Measurements from ENCODE around the gene SPACA6. TPM values are rescaled to one million over a fixed set of nuclear protein-coding genes. Genes with fewer than 3 reads are reported as not detected.

The SPACA6 gene
- total and polyA plus RNA-seq, 4 donors: 0.92 to 2.5 (median 1.3) TPM

DNA sequence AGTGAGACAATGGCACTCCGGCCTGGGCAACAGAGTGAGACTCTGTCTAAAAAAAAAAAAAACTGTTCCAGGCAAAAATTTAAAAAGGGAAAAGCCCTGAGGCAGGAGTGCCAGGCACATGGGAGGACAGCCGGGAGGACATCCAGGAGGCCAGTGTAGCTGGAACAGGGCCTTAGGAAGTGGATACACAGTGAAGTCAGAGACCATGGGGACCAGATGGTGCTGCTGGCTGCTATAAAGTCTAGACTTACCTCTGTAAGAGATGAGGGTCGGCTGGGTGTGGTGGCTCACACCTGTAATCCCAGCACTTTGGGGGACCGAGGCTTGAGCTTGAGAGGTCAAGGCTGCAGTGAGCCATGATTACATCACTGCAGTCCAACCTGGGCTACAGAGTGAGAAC, 15.7 kb downstream of the SPACA6 start:
- H3K36me3 ChIP-seq (ENCODE audit: control insufficient read depth in 4 of 4, insufficient read depth in 3 of 4, low read depth in 1 of 4, low read length in 3 of 4): no peaks in the 10 kb centered on the region
- no peak overlapping the region for H3K9ac ChIP-seq (ENCODE audit: low read depth in 1 of 2, low read length in 2 of 2)
- no peak for DNase-seq (ENCODE audit: low spot score)
- peaks cover 0 to 3% (median 0%) of the 10 kb centered on the region in 4 donors for H3K4me1 ChIP-seq (ENCODE audit: control insufficient read depth in 4 of 4, insufficient read depth in 4 of 4, low read length in 3 of 4)
- H3K9me3 ChIP-seq (ENCODE audit: control insufficient read depth in 4 of 4, low read length in 3 of 4): no peaks in the 10 kb centered on the region
- WGBS: 78% methylated on average over 4 of the region's 4 CpGs
- TF ChIP-seq, protein P1, sequence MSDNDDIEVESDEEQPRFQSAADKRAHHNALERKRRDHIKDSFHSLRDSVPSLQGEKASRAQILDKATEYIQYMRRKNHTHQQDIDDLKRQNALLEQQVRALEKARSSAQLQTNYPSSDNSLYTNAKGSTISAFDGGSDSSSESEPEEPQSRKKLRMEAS (IDR thresholded peaks at IDR 0.05): no peak
- TF ChIP-seq, protein P2, sequence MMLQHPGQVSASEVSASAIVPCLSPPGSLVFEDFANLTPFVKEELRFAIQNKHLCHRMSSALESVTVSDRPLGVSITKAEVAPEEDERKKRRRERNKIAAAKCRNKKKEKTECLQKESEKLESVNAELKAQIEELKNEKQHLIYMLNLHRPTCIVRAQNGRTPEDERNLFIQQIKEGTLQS (IDR thresholded peaks at IDR 0.05): no peak
- no peak for TF ChIP-seq HNF4A (conservative IDR thresholded peaks at IDR 0.05)
- TF ChIP-seq FOXA2 (IDR thresholded peaks at IDR 0.05): no peak
- TF ChIP-seq RXRA (IDR thresholded peaks at IDR 0.05): no peak
- TF ChIP-seq RAD21 (IDR thresholded peaks at IDR 0.05): no peak
- no peak for TF ChIP-seq YY1 (IDR thresholded peaks at IDR 0.05)
- no peak overlapping the region for H3K27ac ChIP-seq (ENCODE audit: low read depth in 1 of 2, low read length in 2 of 2)
- no peaks in the 10 kb centered on the region for H3K27me3 ChIP-seq (ENCODE audit: control insufficient read depth in 4 of 4, insufficient read depth in 4 of 4, low read length in 3 of 4)
- no peak overlapping the region for H3K4me3 ChIP-seq (ENCODE audit: low read depth in 1 of 3, low read length in 3 of 3)

DNA sequence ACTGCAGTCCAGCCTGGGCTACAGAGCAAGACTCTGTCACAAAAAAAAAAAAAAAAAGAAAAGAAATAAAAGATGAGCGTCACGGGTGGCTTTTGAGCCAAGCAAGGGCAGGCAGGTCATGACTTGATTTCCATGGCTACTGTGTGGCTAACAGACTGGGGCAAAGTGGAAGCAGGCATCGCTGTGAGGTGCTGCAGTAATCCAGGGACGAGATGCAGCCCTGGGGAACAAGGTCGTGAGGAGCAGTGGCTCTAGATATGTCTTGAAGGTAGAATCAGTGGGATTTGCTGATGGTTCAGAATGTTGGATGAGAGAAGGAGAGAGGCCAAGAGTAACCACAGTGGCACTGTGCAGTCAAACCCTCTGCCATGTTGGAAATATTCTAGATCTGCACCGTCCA, 16.4 kb downstream of the SPACA6 start:
- WGBS: 73% methylated on average over 6 of the region's 6 CpGs
- H3K4me3 ChIP-seq (ENCODE audit: low read depth in 1 of 3, low read length in 3 of 3): no peak overlapping the region
- no peak for DNase-seq (ENCODE audit: low spot score)
- no peaks in the 10 kb centered on the region for H3K27me3 ChIP-seq (ENCODE audit: control insufficient read depth in 4 of 4, insufficient read depth in 4 of 4, low read length in 3 of 4)
- no peaks in the 10 kb centered on the region for H3K4me1 ChIP-seq (ENCODE audit: control insufficient read depth in 4 of 4, insufficient read depth in 4 of 4, low read length in 3 of 4)
- H3K9ac ChIP-seq (ENCODE audit: low read depth in 1 of 2, low read length in 2 of 2): no peak overlapping the region
- H3K27ac ChIP-seq (ENCODE audit: low read depth in 1 of 2, low read length in 2 of 2): no peak overlapping the region
- TF ChIP-seq GABPA (IDR thresholded peaks at IDR 0.05 in 1 of 2, conservative IDR thresholded peaks at IDR 0.05 in 1 of 2): no peak
- TF ChIP-seq, protein P2 (IDR thresholded peaks at IDR 0.05): no peak
- TF ChIP-seq NR2F2 (IDR thresholded peaks at IDR 0.05): no peak
- H3K9me3 ChIP-seq (ENCODE audit: control insufficient read depth in 4 of 4, low read length in 3 of 4): no peaks in the 10 kb centered on the region
- H3K36me3 ChIP-seq (ENCODE audit: control insufficient read depth in 4 of 4, insufficient read depth in 3 of 4, low read depth in 1 of 4, low read length in 3 of 4): no peaks in the 10 kb centered on the region

DNA sequence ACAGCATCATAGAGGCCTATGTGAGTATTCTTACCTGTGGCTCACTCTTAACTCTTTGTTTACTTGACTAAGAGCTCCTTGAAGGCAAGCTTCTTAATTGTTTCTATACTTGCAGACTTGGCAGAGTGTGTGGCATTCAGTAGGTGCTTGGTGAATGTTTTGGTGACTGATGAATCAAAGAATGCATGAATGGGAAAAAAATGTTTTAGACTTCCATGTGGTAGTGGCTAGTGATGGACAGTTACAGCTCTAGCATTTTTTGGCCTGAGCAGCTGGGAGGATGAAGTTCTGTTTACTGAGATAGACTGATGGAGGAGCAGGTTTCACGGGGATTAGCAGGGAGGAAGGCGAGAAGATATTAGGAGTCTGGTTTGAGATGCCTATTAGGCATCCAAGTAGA, 17.0 kb downstream of the SPACA6 start:
- peaks cover 0 to 3% (median under 1%) of the 10 kb centered on the region in 4 donors for H3K9me3 ChIP-seq (ENCODE audit: control insufficient read depth in 4 of 4, low read length in 3 of 4)
- no peaks in the 10 kb centered on the region for H3K4me1 ChIP-seq (ENCODE audit: control insufficient read depth in 4 of 4, insufficient read depth in 4 of 4, low read length in 3 of 4)
- no peaks in the 10 kb centered on the region for H3K36me3 ChIP-seq (ENCODE audit: control insufficient read depth in 4 of 4, insufficient read depth in 3 of 4, low read depth in 1 of 4, low read length in 3 of 4)
- no peak overlapping the region for H3K27ac ChIP-seq (ENCODE audit: low read depth in 1 of 2, low read length in 2 of 2)
- no peak overlapping the region for H3K9ac ChIP-seq (ENCODE audit: low read depth in 1 of 2, low read length in 2 of 2)
- 75% methylated on average over 2 of the region's 2 CpGs for WGBS
- H3K4me3 ChIP-seq (ENCODE audit: low read depth in 1 of 3, low read length in 3 of 3): no peak overlapping the region
- TF ChIP-seq GABPA (IDR thresholded peaks at IDR 0.05 in 1 of 2, conservative IDR thresholded peaks at IDR 0.05 in 1 of 2): no peak
- no peak for TF ChIP-seq FOXA2 (IDR thresholded peaks at IDR 0.05)
- TF ChIP-seq EGR1 (IDR thresholded peaks at IDR 0.05; ENCODE audit: low read depth in 2 of 2): no peak
- TF ChIP-seq HNF4A (conservative IDR thresholded peaks at IDR 0.05): no peak
- TF ChIP-seq RAD21 (IDR thresholded peaks at IDR 0.05): no peak
- TF ChIP-seq, protein P3, sequence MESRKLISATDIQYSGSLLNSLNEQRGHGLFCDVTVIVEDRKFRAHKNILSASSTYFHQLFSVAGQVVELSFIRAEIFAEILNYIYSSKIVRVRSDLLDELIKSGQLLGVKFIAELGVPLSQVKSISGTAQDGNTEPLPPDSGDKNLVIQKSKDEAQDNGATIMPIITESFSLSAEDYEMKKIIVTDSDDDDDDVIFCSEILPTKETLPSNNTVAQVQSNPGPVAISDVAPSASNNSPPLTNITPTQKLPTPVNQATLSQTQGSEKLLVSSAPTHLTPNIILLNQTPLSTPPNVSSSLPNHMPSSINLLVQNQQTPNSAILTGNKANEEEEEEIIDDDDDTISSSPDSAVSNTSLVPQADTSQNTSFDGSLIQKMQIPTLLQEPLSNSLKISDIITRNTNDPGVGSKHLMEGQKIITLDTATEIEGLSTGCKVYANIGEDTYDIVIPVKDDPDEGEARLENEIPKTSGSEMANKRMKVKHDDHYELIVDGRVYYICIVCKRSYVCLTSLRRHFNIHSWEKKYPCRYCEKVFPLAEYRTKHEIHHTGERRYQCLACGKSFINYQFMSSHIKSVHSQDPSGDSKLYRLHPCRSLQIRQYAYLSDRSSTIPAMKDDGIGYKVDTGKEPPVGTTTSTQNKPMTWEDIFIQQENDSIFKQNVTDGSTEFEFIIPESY (IDR thresholded peaks at IDR 0.05): no peak
- no peak for TF ChIP-seq YY1 (IDR thresholded peaks at IDR 0.05)
- no peak for TF ChIP-seq JUND (IDR thresholded peaks at IDR 0.05)
- no peak for TF ChIP-seq TAF1 (conservative IDR thresholded peaks at IDR 0.05)
- TF ChIP-seq RXRA (IDR thresholded peaks at IDR 0.05): no peak
- no peaks in the 10 kb centered on the region for H3K27me3 ChIP-seq (ENCODE audit: control insufficient read depth in 4 of 4, insufficient read depth in 4 of 4, low read length in 3 of 4)
- no peak for DNase-seq (ENCODE audit: low spot score)
